Motor neuron (in vitro differentiated cells): Measurements from ENCODE around the gene GTF2A2. TPM values are rescaled to one million over a fixed set of nuclear protein-coding genes. Genes with fewer than 3 reads are reported as not detected.

Experiments used
- ATAC-seq, 8 experiments: fragments of 200-7000 bp; cut with Tn5 transposase; replicated peaks in 6 of 8; 2 replicates each; pipeline ENCODE4 v1.8.0; 2021; ENCODE audit warnings: mild to moderate bottlenecking in 8 of 8, moderate library complexity in 8 of 8
- H3K27ac ChIP-seq, 2 donors: fragments of 250-450 bp; sonication (Bioruptor Pico); 2 replicates each; pipeline ENCODE4 v1.9.0; 2021; ENCODE audit warnings: antibody characterized with exemption in 2 of 2, mild to moderate bottlenecking in 2 of 2, moderate library complexity in 1 of 2
- H3K4me1 ChIP-seq, 2 donors: fragments of 250-450 bp; sonication (Bioruptor Pico); replicated peaks in 1 of 2; 2 replicates each; pipeline ENCODE4 v1.6.1; 2021; ENCODE audit warnings: antibody characterized with exemption in 2 of 2, mild to moderate bottlenecking in 2 of 2, moderate library complexity in 1 of 2
- H3K4me3 ChIP-seq, 5 donors: fragments of 250-450 bp; sonication (Bioruptor Pico); 2 replicates each; pipeline ENCODE4 v1.9.0; 2021; ENCODE audit warnings: antibody characterized with exemption in 5 of 5, mild to moderate bottlenecking in 5 of 5, moderate library complexity in 4 of 5
- WGBS, 10 experiments: fragments of 450-650 bp; shearing (Covaris generic); methylation state at CpG; one replicate each; pipeline ENCODE4 v1.0.0; 2022; 5-methylcytosine and 5-hydroxymethylcytosine counted together
- in situ Hi-C, 9 experiments: fragments of 400-800 bp; cut with MboI; loops; one replicate each; pipeline ENCODE4 v1.15.0; 2021; ENCODE audit warnings: low sequenced_read_pairs in 9 of 9, low pct_unique_long_range_greater_than_20kb in 2 of 9; ENCODE audit not compliant: unreplicated experiment in 9 of 9
- total RNA-seq, 8 experiments: library from RNA; unstranded; fragments of 300-600 nt; gene quantifications; 2 replicates each; pipeline versions ENCODE4 v1.2.3 to v1.2.4, GENCODE V29; 2022

Gene GTF2A2
- total RNA-seq, 8 experiments from 2014 or later, result 76.0 to 158 (median 115) TPM

DNA sequence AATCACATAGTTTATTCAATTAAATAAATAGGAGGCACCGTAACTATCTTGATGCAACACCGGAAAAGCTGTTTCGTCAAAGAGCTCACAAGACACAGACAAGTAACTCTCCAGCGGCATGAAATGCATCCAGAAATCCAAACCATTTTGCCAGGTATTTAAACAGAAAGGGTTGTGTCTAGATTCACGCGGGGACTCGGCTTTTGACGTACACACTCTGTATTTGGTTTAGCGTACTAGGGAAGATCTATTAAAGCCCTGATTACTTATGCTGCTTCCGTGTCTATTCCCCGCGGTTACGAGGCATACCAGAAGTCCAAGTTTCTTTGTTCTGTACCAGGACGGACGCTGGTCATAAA, 31.1 kb upstream of the GTF2A2 start:
- ATAC-seq, result peak in 3 of 8 experiments; percentile 0 to 5 (median 3)
- in situ Hi-C loops, result no loop called here
- 0 to 5% (median 0%) methylated on average over 1 to 13 of the region's 15 CpGs; no CpG with 5 or more reads in 1 of the 10 experiments for WGBS, 10 experiments
- Histone ChIP-seq H3K4me1 (peaks cover 7 to 9% of the 10 kb centered on the region in 2 donors), H3K4me3 (peak overlapping the region; percentile 83 to 98 (median 88)), H3K27ac (peak overlapping the region; percentile 92 to 96)

DNA sequence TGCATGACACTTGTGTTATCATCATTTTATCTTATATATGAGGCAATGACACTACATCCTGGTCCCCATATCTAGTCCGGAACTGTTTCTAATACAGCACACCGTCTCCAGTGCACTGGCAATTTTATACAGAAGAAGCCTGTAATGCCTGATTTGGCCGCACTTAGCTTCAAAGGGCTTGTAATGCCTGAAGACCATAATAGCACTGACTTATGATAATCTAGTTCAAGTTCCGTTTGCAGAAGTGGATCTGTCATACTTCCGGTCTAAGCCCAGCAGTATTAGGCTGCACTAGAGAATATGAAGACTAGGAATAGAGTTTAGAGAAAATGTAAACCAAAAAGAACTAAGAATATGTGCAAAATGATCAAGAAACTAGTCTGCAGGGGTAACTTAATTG, 30.5 kb upstream of the GTF2A2 start:
- in situ Hi-C loops, result no loop called here
- peaks cover 7 to 9% of the 10 kb centered on the region in 2 donors for H3K4me1 ChIP-seq
- peak in 2 of 8 experiments; percentile 4 to 6 for ATAC-seq
- 0 to 68% (median 37%) methylated on average over 2 to 4 of the region's 5 CpGs; no CpG with 5 or more reads in 1 of the 10 experiments for WGBS, 10 experiments
- no peak overlapping the region for H3K27ac ChIP-seq
- H3K4me3 ChIP-seq, result peak overlapping the region; percentile 83 to 98 (median 88)

DNA sequence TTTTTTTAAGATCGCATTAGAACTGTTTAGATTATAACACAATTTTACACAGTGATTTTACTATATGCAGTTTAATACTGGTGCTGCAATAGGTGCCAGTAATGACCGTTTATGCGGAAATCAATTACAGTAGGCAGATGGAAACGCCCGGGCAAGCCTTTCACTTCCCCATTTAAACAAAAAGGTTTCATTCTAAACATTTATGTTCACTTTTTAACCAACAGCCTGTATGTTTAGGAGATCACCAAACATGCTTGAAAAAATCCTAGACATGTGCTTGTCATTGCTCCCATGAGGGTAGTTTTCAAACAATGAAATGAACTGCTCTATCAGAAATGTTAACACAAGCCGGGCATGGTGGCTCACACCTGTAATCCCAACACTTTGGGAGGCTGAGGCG, 29.1 kb upstream of the GTF2A2 start:
- in situ Hi-C loops, result no loop called here
- 21 to 100% (median 91%) methylated on average over 2 to 7 of the region's 7 CpGs for WGBS, 10 experiments
- Histone ChIP-seq H3K4me1 (peaks cover 7 to 9% of the 10 kb centered on the region in 2 donors), H3K4me3 (no peak overlapping the region), H3K27ac (no peak overlapping the region)
- ATAC-seq, result no peak

- H3K4me3 ChIP-seq, result no peak overlapping the region
- in situ Hi-C loops, result no loop called here
- no peak overlapping the region for H3K27ac ChIP-seq
- H3K4me1 ChIP-seq, result peaks cover 7 to 9% of the 10 kb centered on the region in 2 donors
- ATAC-seq, result no peak
- WGBS, 10 experiments, result 11 to 100% (median 83%) methylated on average over 1 of the region's 1 CpG; no CpG with 5 or more reads in 1 of the 10 experiments
These were observed 28.5 kb upstream of the GTF2A2 start for GRCh38 chr15:59685737-59686297.

GRCh38 chr15:59680870-59681269, 23.6 kb upstream of the GTF2A2 start:
- ATAC-seq, result no peak
- WGBS, 10 experiments, result 71 to 100% (median 87%) methylated on average over 1 to 4 of the region's 5 CpGs; no CpG with 5 or more reads in 1 of the 10 experiments
- Histone ChIP-seq H3K27ac (no peak overlapping the region), H3K4me3 (no peak overlapping the region), H3K4me1 (no peaks in the 10 kb centered on the region)
- in situ Hi-C loops, result no loop called here

DNA sequence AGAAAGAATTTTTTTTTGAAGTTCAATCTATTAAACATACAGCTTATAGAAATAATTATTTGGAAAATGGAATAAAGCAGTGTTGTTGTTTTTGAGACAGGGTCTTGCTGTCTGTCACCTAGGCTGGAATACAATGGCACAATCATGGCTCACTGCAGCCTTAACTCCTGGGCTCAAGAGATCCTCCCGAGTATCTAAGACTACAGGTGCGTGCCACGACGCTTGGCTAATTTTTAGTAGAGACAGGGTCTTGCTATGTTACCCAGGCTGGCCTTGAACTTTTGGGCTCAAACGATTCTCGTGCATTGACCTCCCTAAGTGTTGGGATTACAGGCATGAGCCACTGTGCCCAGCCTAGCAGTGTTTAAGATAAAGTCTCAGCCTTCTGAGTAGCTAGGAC, 23.0 kb upstream of the GTF2A2 start:
- ATAC-seq, result no peak
- H3K27ac ChIP-seq, result no peak overlapping the region
- no peaks in the 10 kb centered on the region for H3K4me1 ChIP-seq
- in situ Hi-C loops, result no loop called here
- 90 to 100% (median 96%) methylated on average over 2 to 5 of the region's 6 CpGs; no CpG with 5 or more reads in 3 of the 10 experiments for WGBS, 10 experiments
- no peak overlapping the region for H3K4me3 ChIP-seq

DNA sequence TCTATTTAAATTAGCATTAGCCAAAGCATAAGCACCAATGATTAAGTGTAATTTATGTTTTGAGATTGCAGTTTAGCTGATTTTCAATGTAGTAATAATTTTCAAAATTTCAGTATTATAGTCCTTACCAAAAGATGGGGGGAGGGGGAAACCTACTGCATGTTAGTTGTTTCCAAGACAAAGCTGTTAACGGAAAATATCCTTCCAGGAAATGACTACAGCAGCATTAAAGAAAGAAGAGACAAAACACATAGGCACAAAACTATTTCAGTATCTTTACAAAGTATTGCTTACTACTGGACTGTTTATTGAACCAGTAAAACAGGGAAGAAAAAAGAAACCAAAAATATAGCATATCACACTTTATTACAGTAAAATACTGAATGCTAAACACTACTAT, 21.3 kb upstream of the GTF2A2 start:
- Histone ChIP-seq H3K4me3 (no peak overlapping the region), H3K4me1 (peaks cover 0 to 6% of the 10 kb centered on the region in 2 donors), H3K27ac (no peak overlapping the region)
- in situ Hi-C loops, result no loop called here
- WGBS, 10 experiments, result 58 to 100% (median 91%) methylated on average over 1 of the region's 1 CpG; no CpG with 5 or more reads in 2 of the 10 experiments
- no peak for ATAC-seq

GRCh38 chr15:59678172-59678571, 20.9 kb upstream of the GTF2A2 start:
- H3K4me1 ChIP-seq, result peaks cover 0 to 6% of the 10 kb centered on the region in 2 donors
- in situ Hi-C loops, result no loop called here
- no peak overlapping the region for H3K4me3 ChIP-seq
- H3K27ac ChIP-seq, result no peak overlapping the region
- ATAC-seq, result no peak
- WGBS, 10 experiments, result 44 to 100% (median 88%) methylated on average over 1 of the region's 1 CpG; no CpG with 5 or more reads in 3 of the 10 experiments

GRCh38 chr15:59676565-59676964, 19.2 kb upstream of the GTF2A2 start:
- Histone ChIP-seq H3K4me3 (no peak overlapping the region), H3K4me1 (peaks cover 0 to 6% of the 10 kb centered on the region in 2 donors), H3K27ac (no peak overlapping the region)
- ATAC-seq, result no peak
- in situ Hi-C loops, result no loop called here
- 93 to 100% (median 99%) methylated on average over 1 to 16 of the region's 23 CpGs; no CpG with 5 or more reads in 2 of the 10 experiments for WGBS, 10 experiments

DNA sequence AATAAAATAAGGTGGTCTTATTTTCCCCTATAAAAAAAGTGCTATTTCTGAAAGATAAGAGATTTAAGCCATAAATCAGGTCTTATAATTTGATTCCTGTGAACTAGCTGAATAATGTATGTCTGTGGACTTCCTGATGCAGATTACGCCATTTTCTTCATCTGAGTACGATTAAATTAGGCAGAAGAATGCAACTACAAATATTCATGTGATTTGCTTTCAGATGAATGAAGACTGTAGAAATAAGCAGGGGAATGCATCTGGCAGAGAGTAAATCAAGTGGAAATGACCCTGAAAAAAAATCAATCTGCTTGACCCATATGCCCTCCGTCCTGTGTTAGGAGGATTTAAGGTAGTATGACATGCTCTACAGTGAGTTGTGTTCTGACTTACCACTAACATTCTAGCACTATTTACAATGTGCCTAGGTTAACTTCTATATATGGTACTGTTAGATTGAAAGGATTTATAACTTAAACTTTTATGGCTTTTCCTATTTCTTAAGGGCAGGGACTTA, 17.1 kb upstream of the GTF2A2 start:
- peak in 6 of 8 experiments; percentile 4 to 88 (median 54) for ATAC-seq
- 0 to 89% (median 66%) methylated on average over 1 to 3 of the region's 3 CpGs; no CpG with 5 or more reads in 2 of the 10 experiments for WGBS, 10 experiments

GRCh38 chr15:59668556-59668955, 11.2 kb upstream of the GTF2A2 start:
- Histone ChIP-seq H3K27ac (no peak overlapping the region), H3K4me1 (no peaks in the 10 kb centered on the region), H3K4me3 (no peak overlapping the region)
- 73 to 95% (median 84%) methylated on average over 6 to 8 of the region's 8 CpGs for WGBS, 10 experiments
- in situ Hi-C loops, result no loop called here
- no peak for ATAC-seq

More for the DNA sequence above, 17.1 kb upstream of the GTF2A2 start:
- peaks cover 0 to 6% of the 10 kb centered on the region in 2 donors for H3K4me1 ChIP-seq
- no peak overlapping the region for H3K4me3 ChIP-seq
- in situ Hi-C loops, result no loop called here
- H3K27ac ChIP-seq, result no peak overlapping the region

DNA sequence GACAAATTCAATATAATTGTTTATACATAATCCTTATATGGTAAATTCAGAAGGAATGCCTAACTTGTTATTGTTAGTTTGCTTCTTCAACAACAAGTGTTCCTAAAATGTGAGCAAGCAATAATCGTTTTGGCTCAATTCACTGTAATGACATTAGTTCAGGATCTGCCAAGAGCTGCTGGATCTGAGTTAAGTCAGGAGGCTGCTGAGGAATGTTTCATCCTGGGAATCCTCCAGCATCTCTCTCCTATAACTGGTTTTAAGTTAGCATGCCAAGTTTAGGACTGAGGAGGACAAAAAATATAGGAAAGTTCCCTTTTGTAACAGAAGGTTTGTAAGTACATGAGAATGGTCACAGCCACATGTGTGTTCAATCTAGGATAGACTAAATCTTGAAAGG, 4.9 kb upstream of the GTF2A2 start:
- Histone ChIP-seq H3K4me3 (no peak overlapping the region), H3K4me1 (no peaks in the 10 kb centered on the region), H3K27ac (no peak overlapping the region)
- in situ Hi-C loops, result no loop called here
- no peak for ATAC-seq
- 0 to 100% (median 71%) methylated on average over 1 of the region's 1 CpG; no CpG with 5 or more reads in 1 of the 10 experiments for WGBS, 10 experiments

GRCh38 chr15:59659366-59659765, 2.1 kb upstream of the GTF2A2 start:
- Histone ChIP-seq H3K4me3 (no peak overlapping the region), H3K27ac (no peak overlapping the region), H3K4me1 (peaks cover 5 to 8% of the 10 kb centered on the region in 2 donors)
- no peak for ATAC-seq
- in situ Hi-C loops, result no loop called here
- whole genome bisulfite sequencing, 10 experiments, result 14 to 100% (median 80%) methylated on average over 1 of the region's 1 CpG; no CpG with 5 or more reads in 3 of the 10 experiments
